NCI-H2107 treated with DMSO at 0.1 percent for 48 hours (cell line): ENCODE results near the gene XRCC5.

Experiments
- DNase-seq: peaks from one replicate; lab custom pipeline; 2025; ENCODE audit not compliant: unreplicated experiment; lab: John Stamatoyannopoulos, UW

XRCC5 gene

DNA sequence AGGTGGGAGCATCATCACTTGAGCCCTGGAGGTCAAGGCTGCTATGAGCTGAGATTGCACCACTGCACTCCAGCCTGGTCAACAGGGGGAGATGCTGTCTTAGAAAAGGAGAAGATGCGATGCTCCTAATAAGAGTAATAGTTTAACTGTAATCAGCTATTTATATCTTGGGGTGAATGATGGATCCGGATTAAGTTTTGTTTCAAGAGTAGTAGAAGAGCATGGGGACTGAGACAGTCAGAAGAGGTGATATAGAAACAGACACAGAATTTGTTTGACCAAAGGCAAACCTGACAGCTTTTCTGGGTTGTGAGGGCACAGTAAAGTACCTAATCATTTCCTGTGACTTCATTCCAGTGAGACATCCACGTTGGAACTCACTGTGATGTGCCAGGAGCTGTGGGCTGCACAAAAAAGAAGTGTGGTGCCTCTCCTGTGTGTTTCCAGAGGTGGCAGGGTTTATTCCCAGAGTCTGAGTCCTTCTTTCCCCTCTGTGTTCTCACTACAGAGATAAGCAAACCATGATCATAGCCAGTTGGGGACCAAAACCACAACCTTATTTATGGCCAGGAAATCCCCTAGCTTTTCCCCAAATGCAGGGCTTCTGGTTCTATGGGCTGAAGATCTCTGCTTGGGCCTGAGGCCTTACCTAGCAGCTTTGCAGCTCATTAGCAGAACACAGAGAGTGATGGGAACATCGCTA, 113.7 kb downstream of the XRCC5 start:
- DNase-seq = no peak

DNA sequence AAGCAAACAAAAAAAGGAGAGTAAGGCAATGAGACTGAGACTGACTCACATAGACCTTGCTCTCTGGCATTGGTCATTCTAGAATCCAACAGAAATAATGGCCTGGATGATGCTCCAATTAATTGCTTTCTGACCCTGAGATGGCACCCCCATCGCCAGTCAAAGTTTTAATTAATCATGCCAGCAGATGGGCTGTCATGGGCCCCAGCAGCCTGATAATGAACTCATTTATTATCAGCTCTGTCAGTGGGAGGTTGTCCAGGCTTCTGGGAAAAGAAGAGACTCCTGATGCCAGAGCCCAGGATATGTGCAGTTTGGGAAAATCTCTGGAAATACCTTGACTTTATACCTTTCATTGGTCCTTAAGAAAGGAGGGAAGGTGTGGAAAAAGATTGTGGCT, 115.2 kb downstream of the XRCC5 start:
- DNase-seq = no peak

- no peak for DNase-seq
These were observed 120.2 kb downstream of the XRCC5 start for GRCh38 chr2:216229277-216229914.

DNA sequence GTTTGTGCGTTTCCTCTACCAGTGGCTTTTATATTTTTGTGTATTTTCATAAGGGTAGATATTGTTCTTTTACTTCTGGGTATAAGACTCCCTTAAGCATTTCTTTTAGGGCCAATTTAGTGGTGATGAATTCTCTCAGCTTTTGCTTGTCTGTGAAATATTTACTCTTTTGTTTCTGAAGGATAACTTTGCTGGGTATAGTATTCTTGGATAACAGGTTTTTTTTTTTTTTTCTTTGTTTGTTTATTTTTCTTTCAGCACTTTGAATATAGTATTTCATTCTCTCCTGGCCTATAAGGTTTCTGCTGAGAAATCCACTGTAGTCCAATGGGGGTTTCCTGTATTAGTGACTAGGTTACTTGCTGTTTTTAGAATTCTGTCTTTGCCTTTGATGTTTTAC, 122.7 kb downstream of the XRCC5 start:
- no peak for DNase-seq

GRCh38 chr2:216232721-216233120, 123.6 kb downstream of the XRCC5 start:
- no peak for DNase-seq

- no peak for DNase-seq
These were observed 124.3 kb downstream of the XRCC5 start for GRCh38 chr2:216233281-216233995.

DNA sequence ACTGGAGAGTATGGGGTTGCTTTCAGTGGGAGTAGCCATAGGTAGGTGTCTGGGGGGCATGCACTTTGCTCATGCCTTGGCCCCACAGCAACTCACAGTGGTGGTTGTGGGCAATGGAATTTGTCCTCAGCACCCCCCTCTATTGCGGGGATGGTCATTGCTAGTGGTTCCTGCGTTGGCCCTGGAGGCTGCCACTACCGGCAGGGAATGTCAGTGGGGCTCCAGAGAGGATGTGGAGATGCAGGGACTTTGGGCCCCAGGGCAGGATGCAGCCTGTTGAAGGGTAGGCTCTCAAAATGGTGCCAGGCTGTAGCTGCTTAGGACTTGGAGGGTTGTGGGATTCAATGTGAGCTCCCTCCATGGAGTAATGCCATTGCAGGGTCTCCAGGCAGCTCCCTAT, 125.0 kb downstream of the XRCC5 start:
- DNase-seq = no peak

GRCh38 chr2:216235462-216235861, 126.3 kb downstream of the XRCC5 start:
- DNase-seq = no peak

DNA sequence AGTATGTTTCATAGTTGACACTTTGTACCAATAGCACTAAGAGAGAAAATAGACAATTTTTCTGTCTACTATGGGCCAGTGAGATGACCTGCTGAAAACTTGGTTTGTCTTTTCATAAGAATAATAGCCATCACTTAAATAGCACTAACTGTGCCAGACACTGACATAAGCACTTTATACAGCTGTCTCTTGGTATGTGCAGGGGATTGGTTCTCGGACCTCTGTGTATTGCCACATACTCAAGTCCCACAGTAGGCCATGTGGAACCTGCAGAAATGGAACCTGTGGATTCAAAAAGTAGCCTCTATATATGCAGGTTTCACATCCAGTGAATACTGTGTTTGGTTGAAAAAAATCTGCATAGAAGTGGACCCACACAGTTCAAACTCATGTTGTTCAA, 126.7 kb downstream of the XRCC5 start:
- DNase-seq = no peak

GRCh38 chr2:216236486-216236885, 127.3 kb downstream of the XRCC5 start:
- DNase-seq = no peak

DNA sequence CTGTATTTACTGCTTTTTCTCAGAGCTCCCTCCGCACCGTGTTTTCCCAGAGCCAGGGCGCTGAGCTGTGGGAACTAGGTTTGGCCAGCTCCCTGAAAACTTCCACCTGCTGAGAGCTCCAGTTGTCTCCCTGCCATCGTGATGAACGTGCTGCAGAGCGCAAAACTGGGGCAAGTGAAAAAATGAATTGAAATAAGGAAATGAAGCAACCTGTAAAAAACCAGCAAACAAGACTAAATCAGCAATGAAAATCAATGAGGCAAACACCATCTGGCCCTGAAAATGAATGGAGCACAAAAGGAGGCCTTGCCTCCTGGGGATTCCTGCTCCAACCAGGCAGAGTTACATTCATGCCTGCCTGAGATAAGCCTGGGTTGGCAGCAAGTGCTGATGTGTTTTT, 133.2 kb downstream of the XRCC5 start:
- DNase-seq = peak; percentile 83

DNA sequence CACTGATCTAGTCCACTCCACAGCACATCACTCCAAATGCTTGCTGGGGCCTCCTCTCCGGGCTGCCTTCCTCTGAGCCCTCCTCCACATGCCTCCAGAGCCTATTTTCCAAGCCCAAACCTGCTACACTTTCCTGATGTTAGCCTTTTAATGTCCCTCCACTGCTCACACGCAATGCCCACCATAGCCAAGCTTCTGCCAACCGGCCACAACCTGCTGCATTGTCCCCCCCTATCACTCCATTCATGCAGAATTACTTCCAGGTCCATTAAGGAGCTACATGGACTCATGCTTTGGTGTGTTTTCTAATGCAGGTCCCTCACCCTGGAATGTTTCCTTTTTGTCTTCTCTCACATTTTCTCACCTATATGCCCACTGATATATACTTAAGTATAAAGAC, 133.9 kb downstream of the XRCC5 start:
- no peak for DNase-seq

DNA sequence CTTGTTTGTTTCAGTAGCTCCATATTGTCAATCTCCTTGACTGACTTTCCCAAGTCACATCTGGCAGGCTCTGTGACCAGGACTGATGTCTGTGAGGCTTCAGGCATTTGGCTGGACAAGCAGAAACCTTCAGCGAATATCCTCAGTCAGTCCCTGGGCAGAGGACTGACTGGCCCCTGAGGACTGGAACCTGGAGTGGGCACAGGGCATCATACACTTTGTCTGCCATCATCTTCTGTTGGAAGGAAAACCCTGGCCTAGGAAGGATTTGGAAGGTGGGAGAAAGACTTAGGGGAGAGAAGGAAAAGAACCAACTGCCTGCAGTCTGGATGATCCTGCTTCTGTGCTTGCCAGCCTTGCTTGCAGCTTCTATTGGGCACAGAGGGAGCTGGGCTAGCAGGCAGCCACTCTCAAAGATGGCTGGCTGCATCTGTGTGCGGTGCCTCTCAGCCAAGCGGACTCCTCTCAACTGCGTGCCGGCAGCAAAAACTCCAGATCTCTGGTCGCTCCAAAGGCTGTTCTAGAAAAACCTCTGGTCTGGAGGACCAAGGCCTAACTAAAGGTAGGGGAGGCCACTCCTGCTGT, 136.3 kb downstream of the XRCC5 start:
- no peak for DNase-seq

DNA sequence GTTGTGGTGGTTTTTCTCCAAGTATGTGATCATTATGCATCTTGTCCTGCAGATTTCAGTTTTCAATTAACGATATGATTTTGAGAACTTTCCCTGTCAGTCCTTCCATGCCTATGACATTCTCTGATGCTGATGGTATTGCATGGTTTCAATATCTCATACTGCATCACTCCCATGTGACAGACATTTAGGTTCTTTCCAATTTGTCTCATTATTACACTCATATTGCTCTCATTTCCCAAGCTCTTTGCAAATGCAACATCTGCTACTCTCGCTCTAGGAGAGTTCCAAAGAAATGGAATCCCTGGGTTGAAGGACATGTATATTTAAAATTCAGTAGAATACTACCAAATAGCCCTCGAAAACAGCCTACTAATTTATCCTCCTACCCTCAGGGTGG, 137.6 kb downstream of the XRCC5 start:
- no peak for DNase-seq
